Fibroblast of pulmonary artery (primary cell): Measurements from ENCODE around the gene RBM20.

Source experiments
- DNase-seq: peaks from one replicate; pipeline ENCODE4 v3.0.0-alpha.2; 2010; ENCODE audit warnings: low read depth
- H3K4me3 ChIP-seq: replicated peaks from 2 replicates; pipeline ENCODE4 v1.5.1; 2011; ENCODE audit warnings: low read depth, mild to moderate bottlenecking, control low read depth, low read length, moderate library complexity
- CTCF ChIP-seq: IDR thresholded peaks from 2 replicates; pipeline ENCODE4 v1.5.1; 2011; ENCODE audit warnings: mild to moderate bottlenecking, control low read depth, low read length, inconsistent platforms; ENCODE audit errors: missing control alignments

Gene RBM20

GRCh38 chr10:110751850-110752249 lies 107.7 kb downstream of the RBM20 start:
- DNase-seq, result no peak
- no peak for TF ChIP-seq CTCF
- H3K4me3 ChIP-seq, result no peak overlapping the region

GRCh38 chr10:110753462-110753861 lies 109.3 kb downstream of the RBM20 start:
- TF ChIP-seq CTCF, result no peak
- H3K4me3 ChIP-seq, result no peak overlapping the region
- no peak for DNase-seq

GRCh38 chr10:110754375-110755105 lies 110.4 kb downstream of the RBM20 start:
- no peak for TF ChIP-seq CTCF

GRCh38 chr10:110755781-110756180 lies 111.6 kb downstream of the RBM20 start:
- no peak for TF ChIP-seq CTCF
- H3K4me3 ChIP-seq, result no peak overlapping the region
- DNase-seq, result no peak

More at GRCh38 chr10:110754375-110755105, 110.4 kb downstream of the RBM20 start:
- no peak for DNase-seq
- no peak overlapping the region for H3K4me3 ChIP-seq

DNA sequence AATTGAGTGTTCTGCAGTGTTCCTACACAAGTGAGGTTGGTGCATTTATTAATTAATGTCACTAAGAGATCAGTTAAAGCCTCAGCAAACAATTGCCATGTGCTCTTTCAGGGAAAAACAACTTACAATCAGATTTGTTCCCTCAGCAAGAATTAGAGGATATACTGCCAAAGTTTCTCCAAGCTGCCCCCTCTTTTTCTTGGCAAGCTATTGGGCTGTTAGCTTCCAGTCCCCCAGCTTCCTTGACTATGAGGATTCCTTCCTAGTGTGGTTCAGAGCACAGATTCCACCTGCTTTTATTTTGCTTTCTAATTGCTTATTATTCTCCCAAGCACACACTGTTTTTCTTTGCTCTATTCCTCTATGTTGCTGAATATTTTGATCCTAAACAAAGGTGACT lies 112.7 kb downstream of the RBM20 start:
- TF ChIP-seq CTCF, result no peak
- H3K4me3 ChIP-seq, result no peak overlapping the region

GRCh38 chr10:110757586-110757985 lies 113.5 kb downstream of the RBM20 start:
- no peak for DNase-seq
- TF ChIP-seq CTCF, result no peak
- H3K4me3 ChIP-seq, result no peak overlapping the region

More for the DNA sequence above, 112.7 kb downstream of the RBM20 start:
- no peak for DNase-seq

DNA sequence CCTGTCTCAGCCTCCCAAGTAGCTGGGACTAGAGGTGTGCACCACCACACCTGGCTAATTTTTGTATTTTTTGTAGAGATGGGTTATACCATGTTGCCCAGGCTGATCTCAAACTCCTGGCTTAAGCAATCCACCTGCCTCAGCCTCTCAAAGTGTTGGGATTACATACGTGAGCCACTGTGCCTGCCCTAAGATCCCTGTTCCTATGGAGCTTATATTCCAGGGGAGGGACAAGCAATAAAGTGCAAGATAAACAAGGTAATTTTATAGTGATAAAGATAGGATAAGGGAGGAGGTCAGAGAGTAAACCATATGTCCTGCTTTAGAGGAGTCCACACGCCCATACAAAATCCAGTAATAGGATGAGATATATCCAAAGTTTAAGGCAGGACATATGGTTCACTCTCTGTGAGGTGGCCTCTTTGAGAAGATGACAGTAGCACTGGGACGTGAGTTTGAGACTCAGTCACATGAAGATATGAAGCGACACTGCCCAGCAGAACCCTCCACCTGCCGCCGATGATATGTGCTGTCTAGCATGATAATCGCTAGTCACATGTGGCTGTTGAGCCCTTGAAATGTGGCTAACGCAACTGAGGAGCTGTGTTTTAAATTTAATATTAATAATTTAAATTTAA lies 114.1 kb downstream of the RBM20 start:
- DNase-seq, result no peak
- no peak overlapping the region for H3K4me3 ChIP-seq
- no peak for TF ChIP-seq CTCF
